ENCODE measurements around the gene HBD. TPM values are rescaled to one million over a fixed set of nuclear protein-coding genes. Genes with fewer than 3 reads are reported as not detected.
"Not testable (repeated sequence)": the region's sequence is repeated elsewhere in the genome, so short reads cannot be mapped to it uniquely, and the experiment has no call there.

The HBD gene
- total RNA-seq, 2 experiments from 2014 or later: not detected

- H3K4me1 Mint-ChIP-seq; ATAC-seq; H3K9me3 Mint-ChIP-seq (ENCODE audit: low read depth); CTCF ChIA-PET; H3K27ac Mint-ChIP-seq; DNase-seq; H3K36me3 Mint-ChIP-seq; H3K4me3 Mint-ChIP-seq; H3K27me3 Mint-ChIP-seq: not testable (repeated sequence)
Observed at GRCh38 chr11:5248498-5248897, 14.2 kb upstream of the HBD start.

- H3K27me3 Mint-ChIP-seq: peaks cover 2% of the 10 kb centered on the region
- no peak overlapping the region for H3K27ac Mint-ChIP-seq
- no peak for ATAC-seq
- no peak overlapping the region for H3K4me3 Mint-ChIP-seq
- no peaks in the 10 kb centered on the region for H3K36me3 Mint-ChIP-seq
- no peaks in the 10 kb centered on the region for H3K9me3 Mint-ChIP-seq (ENCODE audit: low read depth)
- DNase-seq: no peak
- H3K4me1 Mint-ChIP-seq: no peaks in the 10 kb centered on the region
- CTCF ChIA-PET: no interaction called here
Observed at GRCh38 chr11:5247472-5248192, 13.3 kb upstream of the HBD start.

- ATAC-seq (no peak), DNase-seq (no peak)
- Mint-ChIP-seq H3K36me3 (no peaks in the 10 kb centered on the region), H3K4me3 (no peak overlapping the region), H3K27me3 (peaks cover 2% of the 10 kb centered on the region), H3K27ac (no peak overlapping the region), H3K4me1 (no peaks in the 10 kb centered on the region), H3K9me3 (ENCODE audit: low read depth) (no peaks in the 10 kb centered on the region)
- CTCF ChIA-PET: no interaction called here
Observed at GRCh38 chr11:5246772-5247471, 12.6 kb upstream of the HBD start.

GRCh38 chr11:5245155-5245554 is 10.9 kb upstream of the HBD start:
- DNase-seq: no peak
- Mint-ChIP-seq H3K9me3 (ENCODE audit: low read depth) (no peaks in the 10 kb centered on the region), H3K36me3 (no peaks in the 10 kb centered on the region), H3K27ac (no peak overlapping the region), H3K4me1 (no peaks in the 10 kb centered on the region), H3K27me3 (peaks cover 2% of the 10 kb centered on the region), H3K4me3 (no peak overlapping the region)
- CTCF ChIA-PET: no interaction called here
- ATAC-seq: no peak

- H3K4me3 Mint-ChIP-seq: no peak overlapping the region
- H3K4me1 Mint-ChIP-seq: no peaks in the 10 kb centered on the region
- CTCF ChIA-PET: no interaction called here
- H3K27me3 Mint-ChIP-seq: peaks cover 2% of the 10 kb centered on the region
- no peak for ATAC-seq
- H3K27ac Mint-ChIP-seq: no peak overlapping the region
- DNase-seq: no peak
- H3K36me3 Mint-ChIP-seq: no peaks in the 10 kb centered on the region
- no peaks in the 10 kb centered on the region for H3K9me3 Mint-ChIP-seq (ENCODE audit: low read depth)
Observed at GRCh38 chr11:5243816-5244180, 9.5 kb upstream of the HBD start.

- CTCF ChIA-PET: no interaction called here
- no peak for DNase-seq
- ATAC-seq: no peak
Observed at GRCh38 chr11:5242933-5243815, 8.9 kb upstream of the HBD start.

GRCh38 chr11:5242208-5242607 is 7.9 kb upstream of the HBD start:
- Mint-ChIP-seq H3K27me3 (peaks cover 5% of the 10 kb centered on the region), H3K9me3 (ENCODE audit: low read depth) (no peaks in the 10 kb centered on the region), H3K4me1 (no peaks in the 10 kb centered on the region), H3K27ac (no peak overlapping the region), H3K4me3 (no peak overlapping the region), H3K36me3 (no peaks in the 10 kb centered on the region)
- CTCF ChIA-PET: no interaction called here
- ATAC-seq (no peak), DNase-seq (no peak)

More at GRCh38 chr11:5242933-5243815, 8.9 kb upstream of the HBD start:
- H3K4me1 Mint-ChIP-seq: no peaks in the 10 kb centered on the region
- no peaks in the 10 kb centered on the region for H3K36me3 Mint-ChIP-seq
- H3K27ac Mint-ChIP-seq: no peak overlapping the region
- H3K4me3 Mint-ChIP-seq: no peak overlapping the region
- peaks cover 4% of the 10 kb centered on the region for H3K27me3 Mint-ChIP-seq
- H3K9me3 Mint-ChIP-seq (ENCODE audit: low read depth): no peaks in the 10 kb centered on the region

GRCh38 chr11:5241458-5241857 is 7.2 kb upstream of the HBD start:
- Mint-ChIP-seq H3K27ac (no peak overlapping the region), H3K4me1 (no peaks in the 10 kb centered on the region), H3K36me3 (no peaks in the 10 kb centered on the region), H3K9me3 (ENCODE audit: low read depth) (no peaks in the 10 kb centered on the region), H3K27me3 (peaks cover 5% of the 10 kb centered on the region), H3K4me3 (no peak overlapping the region)
- ATAC-seq: no peak
- DNase-seq: no peak
- CTCF ChIA-PET: no interaction called here

GRCh38 chr11:5240458-5240857 is 6.2 kb upstream of the HBD start:
- H3K9me3 Mint-ChIP-seq (ENCODE audit: low read depth): no peaks in the 10 kb centered on the region
- no peak for DNase-seq
- ATAC-seq: no peak
- H3K27me3 Mint-ChIP-seq: peaks cover 13% of the 10 kb centered on the region
- H3K27ac Mint-ChIP-seq: no peak overlapping the region
- CTCF ChIA-PET: no interaction called here
- H3K4me3 Mint-ChIP-seq: no peak overlapping the region
- no peaks in the 10 kb centered on the region for H3K36me3 Mint-ChIP-seq
- no peaks in the 10 kb centered on the region for H3K4me1 Mint-ChIP-seq

GRCh38 chr11:5240056-5240455 is 5.8 kb upstream of the HBD start:
- CTCF ChIA-PET: no interaction called here
- ATAC-seq (no peak), DNase-seq (no peak)
- Mint-ChIP-seq H3K4me1 (no peaks in the 10 kb centered on the region), H3K27ac (no peak overlapping the region), H3K27me3 (peaks cover 16% of the 10 kb centered on the region), H3K4me3 (no peak overlapping the region), H3K36me3 (no peaks in the 10 kb centered on the region), H3K9me3 (ENCODE audit: low read depth) (no peaks in the 10 kb centered on the region)

- Mint-ChIP-seq H3K4me3 (no peak overlapping the region), H3K4me1 (peaks cover 6% of the 10 kb centered on the region), H3K27me3 (peaks cover 16% of the 10 kb centered on the region), H3K36me3 (no peaks in the 10 kb centered on the region), H3K27ac (no peak overlapping the region), H3K9me3 (ENCODE audit: low read depth) (no peaks in the 10 kb centered on the region)
- CTCF ChIA-PET: no interaction called here
- no peak for DNase-seq
- no peak for ATAC-seq
Observed at GRCh38 chr11:5239046-5239445, 4.8 kb upstream of the HBD start.

- H3K27me3 Mint-ChIP-seq: peaks cover 16% of the 10 kb centered on the region
- H3K27ac Mint-ChIP-seq: no peak overlapping the region
- no peaks in the 10 kb centered on the region for H3K36me3 Mint-ChIP-seq
- H3K9me3 Mint-ChIP-seq (ENCODE audit: low read depth): no peaks in the 10 kb centered on the region
- H3K4me1 Mint-ChIP-seq: peaks cover 10% of the 10 kb centered on the region
- H3K4me3 Mint-ChIP-seq: no peak overlapping the region
- no peak for DNase-seq
- CTCF ChIA-PET: no interaction called here
- ATAC-seq: no peak
Observed at GRCh38 chr11:5238486-5238885, 4.2 kb upstream of the HBD start.

- Mint-ChIP-seq H3K9me3 (ENCODE audit: low read depth) (no peaks in the 10 kb centered on the region), H3K4me1 (peaks cover 10% of the 10 kb centered on the region), H3K27me3 (peaks cover 16% of the 10 kb centered on the region), H3K4me3 (no peak overlapping the region), H3K27ac (no peak overlapping the region), H3K36me3 (no peaks in the 10 kb centered on the region)
- no peak for DNase-seq
- no peak for ATAC-seq
- CTCF ChIA-PET: no interaction called here
Observed at GRCh38 chr11:5237420-5237819, 3.1 kb upstream of the HBD start.

All from activated CD8-positive, alpha-beta memory T cell treated with anti-CD3 and anti-CD28 coated beads, Interleukin-2, amount 10 ng/mL, durations not matched to agents 7 days and 5 days (primary cell).